Erythroblast (primary cell): ENCODE data around the gene POP4.

Source experiments
- DNase-seq, 2 experiments: peaks; one replicate each; lab custom pipeline; 2025; lab: John Stamatoyannopoulos, UW
- GATA1 ChIP-seq: IDR thresholded peaks from 2 replicates; pipeline ENCODE4 v1.6.1; 2011; ENCODE audit warnings: low read depth, mild to moderate bottlenecking, control low read depth, low read length, moderate library complexity
- POLR2A ChIP-seq: IDR thresholded peaks from 2 replicates; pipeline ENCODE4 v1.6.1; 2011; ENCODE audit warnings: mild to moderate bottlenecking, low read length

POP4 gene

GRCh38 chr19:29586401-29586800 is 19.7 kb upstream of the POP4 start:
- DNase-seq, result no peak
- no peak for TF ChIP-seq GATA1
- no peak for TF ChIP-seq POLR2A

- no peak for DNase-seq
- TF ChIP-seq POLR2A, result no peak
- no peak for TF ChIP-seq GATA1
These were observed 19.0 kb upstream of the POP4 start for GRCh38 chr19:29587059-29587458.

- DNase-seq, result no peak
- TF ChIP-seq GATA1 (no peak), POLR2A (no peak)
These were observed 18.5 kb upstream of the POP4 start for GRCh38 chr19:29587518-29587986.

- DNase-seq, result no peak
- no peak for TF ChIP-seq GATA1
- no peak for TF ChIP-seq POLR2A
These were observed 18.0 kb upstream of the POP4 start for GRCh38 chr19:29588095-29588494.

GRCh38 chr19:29590278-29590677 is 15.8 kb upstream of the POP4 start:
- TF ChIP-seq POLR2A (no peak), GATA1 (no peak)
- DNase-seq, result no peak

GRCh38 chr19:29591670-29592069 is 14.4 kb upstream of the POP4 start:
- no peak for DNase-seq
- TF ChIP-seq GATA1, result no peak
- no peak for TF ChIP-seq POLR2A

- TF ChIP-seq POLR2A (no peak), GATA1 (no peak)
- no peak for DNase-seq
These were observed 12.2 kb upstream of the POP4 start for GRCh38 chr19:29593869-29594268.

GRCh38 chr19:29596080-29596727 is 9.9 kb upstream of the POP4 start:
- DNase-seq, result no peak
- TF ChIP-seq POLR2A (no peak), GATA1 (no peak)

GRCh38 chr19:29596885-29597525 is 9.1 kb upstream of the POP4 start:
- TF ChIP-seq GATA1 (no peak), POLR2A (no peak)
- no peak for DNase-seq

GRCh38 chr19:29598036-29598435 is 8.0 kb upstream of the POP4 start:
- TF ChIP-seq POLR2A, result no peak
- DNase-seq, result no peak

- TF ChIP-seq GATA1 (no peak), POLR2A (no peak)
- DNase-seq, result no peak
These were observed 7.6 kb upstream of the POP4 start for GRCh38 chr19:29598496-29598895.

- TF ChIP-seq POLR2A, result no peak
- TF ChIP-seq GATA1, result no peak
- DNase-seq, result no peak
These were observed 2.8 kb upstream of the POP4 start for GRCh38 chr19:29603308-29603707.

GRCh38 chr19:29606420-29606747 is 301 bp downstream of the POP4 start:
- TF ChIP-seq POLR2A (no peak), GATA1 (no peak)
- DNase-seq, result no peak

- TF ChIP-seq GATA1, result no peak
- no peak for TF ChIP-seq POLR2A
These were observed 3.6 kb downstream of the POP4 start for GRCh38 chr19:29609636-29610035.

GRCh38 chr19:29610213-29610573 is 4.1 kb downstream of the POP4 start:
- DNase-seq, result no peak
- TF ChIP-seq GATA1 (no peak), POLR2A (no peak)

More at GRCh38 chr19:29609636-29610035, 3.6 kb downstream of the POP4 start:
- DNase-seq, result no peak
